Cardiac muscle cell (in vitro differentiated cells and primary cell): ENCODE measurements around the gene PFN1. TPM values are rescaled to one million over a fixed set of nuclear protein-coding genes. Genes with fewer than 3 reads are reported as not detected.

Source experiments
- DNase-seq, 2 donors: peaks; one replicate each; pipeline versions ENCODE4 v3.0.0 to v3.0.0-alpha.2; 2010 to 2017; ENCODE audit warnings: low read depth in 1 of 2, low spot score in 1 of 2
- H3K27ac ChIP-seq: fragments of 200-600 bp; sonication (generic); 2 replicates; pipeline ENCODE4 v1.5.1; 2016
- H3K27me3 ChIP-seq: fragments of 200-600 bp; sonication (generic); 2 replicates; pipeline ENCODE4 v1.6.0; 2016; ENCODE audit warnings: control low read depth
- H3K36me3 ChIP-seq: fragments of 200-600 bp; sonication (generic); 2 replicates; pipeline ENCODE4 v1.5.1; 2016; ENCODE audit warnings: control low read depth
- H3K4me1 ChIP-seq: fragments of 200-600 bp; sonication (generic); 2 replicates; pipeline ENCODE4 v1.8.1; 2017; ENCODE audit warnings: low read depth, mild to moderate bottlenecking, mixed run types
- H3K4me3 ChIP-seq: fragments of 200-600 bp; sonication (generic); 2 replicates; pipeline ENCODE4 v1.5.1; 2016; ENCODE audit warnings: mild to moderate bottlenecking
- H3K9me3 ChIP-seq: fragments of 200-600 bp; sonication (generic); 2 replicates; pipeline ENCODE4 v1.5.1; 2017; ENCODE audit warnings: low read depth, mild to moderate bottlenecking, control low read depth
- polyA plus RNA-seq: library from polyadenylated mRNA; unstranded; fragments of >200 nt; fragmentation: Nextera tagmentation; extraction: Ambion mirVana; gene quantifications from 2 replicates; pipeline ENCODE4 v1.2.1, GENCODE V29; 2016
- total RNA-seq: library from RNA; depleted of rRNA; stranded (reverse); fragments of >200 nt; gene quantifications from 2 replicates; pipeline ENCODE4 v1.2.3, GENCODE V29; 2016
- TF ChIP-seq, protein P1 (sequence below): IDR thresholded peaks from 2 replicates; pipeline ENCODE4 v1.5.1; 2012; ENCODE audit warnings: low read depth, mild to moderate bottlenecking, low read length

PFN1 gene
- total and polyA plus RNA-seq, 2 experiments from 2014 or later, result 1,337 to 1,476 TPM

DNA sequence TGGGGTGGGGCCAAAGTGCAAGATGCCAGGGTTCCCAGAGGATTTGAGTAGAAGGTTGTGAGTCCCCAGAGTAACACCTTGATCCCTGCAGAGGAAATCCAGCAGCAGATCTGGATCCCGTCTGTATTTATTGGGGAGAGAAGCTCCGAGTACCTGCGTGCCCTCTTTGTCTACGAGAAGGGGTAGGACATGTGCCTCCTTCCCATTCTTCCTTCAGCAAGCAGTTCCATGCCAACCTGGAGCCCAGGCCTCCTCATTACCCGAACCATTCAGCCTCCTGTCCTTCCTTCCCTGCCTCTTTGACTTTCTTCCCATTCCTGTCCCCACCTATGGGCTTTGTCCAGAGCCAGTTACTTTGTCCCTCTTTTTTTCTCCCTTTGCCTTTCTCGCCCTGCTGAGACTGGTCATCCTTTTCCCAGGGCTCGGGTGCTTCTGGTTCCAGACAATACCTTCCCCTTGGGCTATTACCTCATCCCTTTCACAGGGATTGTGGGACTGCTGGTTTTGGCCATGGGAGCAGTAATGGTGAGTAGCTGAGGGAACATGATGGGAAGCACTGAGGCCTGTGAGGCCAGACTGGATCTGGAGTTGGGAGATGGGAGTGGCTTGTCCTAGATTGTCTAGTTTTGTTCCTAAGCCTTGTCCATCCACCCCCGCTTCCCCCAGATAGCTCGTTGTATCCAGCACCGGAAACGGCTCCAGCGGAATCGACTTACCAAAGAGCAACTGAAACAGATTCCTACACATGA lies 5.4 kb downstream of the PFN1 start:
- TF ChIP-seq, protein P1, sequence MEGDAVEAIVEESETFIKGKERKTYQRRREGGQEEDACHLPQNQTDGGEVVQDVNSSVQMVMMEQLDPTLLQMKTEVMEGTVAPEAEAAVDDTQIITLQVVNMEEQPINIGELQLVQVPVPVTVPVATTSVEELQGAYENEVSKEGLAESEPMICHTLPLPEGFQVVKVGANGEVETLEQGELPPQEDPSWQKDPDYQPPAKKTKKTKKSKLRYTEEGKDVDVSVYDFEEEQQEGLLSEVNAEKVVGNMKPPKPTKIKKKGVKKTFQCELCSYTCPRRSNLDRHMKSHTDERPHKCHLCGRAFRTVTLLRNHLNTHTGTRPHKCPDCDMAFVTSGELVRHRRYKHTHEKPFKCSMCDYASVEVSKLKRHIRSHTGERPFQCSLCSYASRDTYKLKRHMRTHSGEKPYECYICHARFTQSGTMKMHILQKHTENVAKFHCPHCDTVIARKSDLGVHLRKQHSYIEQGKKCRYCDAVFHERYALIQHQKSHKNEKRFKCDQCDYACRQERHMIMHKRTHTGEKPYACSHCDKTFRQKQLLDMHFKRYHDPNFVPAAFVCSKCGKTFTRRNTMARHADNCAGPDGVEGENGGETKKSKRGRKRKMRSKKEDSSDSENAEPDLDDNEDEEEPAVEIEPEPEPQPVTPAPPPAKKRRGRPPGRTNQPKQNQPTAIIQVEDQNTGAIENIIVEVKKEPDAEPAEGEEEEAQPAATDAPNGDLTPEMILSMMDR, result no peak
- Histone ChIP-seq H3K36me3 (peaks cover 35% of the 10 kb centered on the region), H3K4me3 (no peak overlapping the region), H3K4me1 (peaks cover 23% of the 10 kb centered on the region), H3K27ac (peak overlapping the region; percentile 16), H3K27me3 (no peaks in the 10 kb centered on the region), H3K9me3 (no peaks in the 10 kb centered on the region)
- DNase-seq, result no peak

DNA sequence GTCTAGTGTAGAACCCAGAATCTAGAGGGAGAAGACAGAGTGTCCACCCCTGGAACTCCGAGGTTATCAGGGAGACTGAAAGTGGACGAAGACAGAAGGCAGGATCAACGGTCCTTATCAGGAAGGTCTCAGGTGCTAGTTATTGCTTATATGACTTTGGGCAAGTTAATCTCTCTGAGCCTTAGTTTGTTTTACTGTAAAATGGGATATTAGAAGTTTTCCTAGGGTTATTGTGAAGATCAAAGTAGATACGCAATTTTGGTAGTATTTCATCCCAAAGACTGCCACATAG lies 7.1 kb downstream of the PFN1 start:
- TF ChIP-seq, protein P1, result no peak
- peak overlapping the region; percentile 88 for H3K27ac ChIP-seq
- peaks cover 41% of the 10 kb centered on the region for H3K36me3 ChIP-seq
- H3K4me3 ChIP-seq, result peak overlapping the region; percentile 83
- no peaks in the 10 kb centered on the region for H3K27me3 ChIP-seq
- no peaks in the 10 kb centered on the region for H3K9me3 ChIP-seq
- no peak for DNase-seq
- H3K4me1 ChIP-seq, result peaks cover 17% of the 10 kb centered on the region

DNA sequence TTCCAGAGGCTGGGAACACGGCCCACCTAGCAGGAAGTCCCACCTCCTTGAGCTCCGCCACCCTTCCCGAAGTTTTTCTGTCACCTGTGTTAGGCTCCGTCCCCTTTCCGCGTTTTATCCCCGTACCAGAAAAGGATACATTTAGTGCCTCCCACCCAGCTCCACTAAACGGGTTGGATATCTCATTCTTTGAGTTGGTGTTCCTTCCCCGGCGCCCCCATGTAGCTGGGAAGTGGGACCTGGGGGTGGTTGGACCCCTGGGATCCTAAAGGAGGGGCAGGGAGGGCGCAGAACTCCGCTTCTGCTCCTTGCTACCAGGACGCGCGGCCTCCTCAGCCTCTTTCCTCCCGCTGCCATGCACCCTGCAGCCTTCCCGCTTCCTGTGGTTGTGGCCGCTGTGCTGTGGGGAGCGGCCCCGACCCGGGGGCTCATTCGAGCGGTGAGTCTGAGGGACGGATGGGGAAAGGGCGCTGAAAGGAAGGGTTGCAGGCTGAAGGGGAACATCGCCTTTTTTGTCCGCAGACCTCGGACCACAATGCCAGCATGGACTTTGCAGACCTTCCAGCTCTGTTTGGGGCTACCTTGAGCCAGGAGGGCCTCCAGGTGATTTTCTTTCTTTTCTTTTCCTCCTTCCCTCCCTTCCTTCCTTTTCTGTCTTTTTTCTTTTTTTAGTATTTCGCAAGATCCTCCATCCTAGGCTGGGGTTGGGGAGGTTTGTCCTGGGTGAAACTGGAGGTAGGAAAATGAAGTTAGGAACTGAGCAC lies 7.6 kb downstream of the PFN1 start:
- Histone ChIP-seq H3K36me3 (peaks cover 35% of the 10 kb centered on the region), H3K4me1 (peaks cover 16% of the 10 kb centered on the region), H3K27ac (peak overlapping the region; percentile 88), H3K9me3 (no peaks in the 10 kb centered on the region), H3K4me3 (peak overlapping the region; percentile 83), H3K27me3 (no peaks in the 10 kb centered on the region)
- peak in 1 of 2 donors; percentile 91 for DNase-seq
- TF ChIP-seq, protein P1, result no peak

DNA sequence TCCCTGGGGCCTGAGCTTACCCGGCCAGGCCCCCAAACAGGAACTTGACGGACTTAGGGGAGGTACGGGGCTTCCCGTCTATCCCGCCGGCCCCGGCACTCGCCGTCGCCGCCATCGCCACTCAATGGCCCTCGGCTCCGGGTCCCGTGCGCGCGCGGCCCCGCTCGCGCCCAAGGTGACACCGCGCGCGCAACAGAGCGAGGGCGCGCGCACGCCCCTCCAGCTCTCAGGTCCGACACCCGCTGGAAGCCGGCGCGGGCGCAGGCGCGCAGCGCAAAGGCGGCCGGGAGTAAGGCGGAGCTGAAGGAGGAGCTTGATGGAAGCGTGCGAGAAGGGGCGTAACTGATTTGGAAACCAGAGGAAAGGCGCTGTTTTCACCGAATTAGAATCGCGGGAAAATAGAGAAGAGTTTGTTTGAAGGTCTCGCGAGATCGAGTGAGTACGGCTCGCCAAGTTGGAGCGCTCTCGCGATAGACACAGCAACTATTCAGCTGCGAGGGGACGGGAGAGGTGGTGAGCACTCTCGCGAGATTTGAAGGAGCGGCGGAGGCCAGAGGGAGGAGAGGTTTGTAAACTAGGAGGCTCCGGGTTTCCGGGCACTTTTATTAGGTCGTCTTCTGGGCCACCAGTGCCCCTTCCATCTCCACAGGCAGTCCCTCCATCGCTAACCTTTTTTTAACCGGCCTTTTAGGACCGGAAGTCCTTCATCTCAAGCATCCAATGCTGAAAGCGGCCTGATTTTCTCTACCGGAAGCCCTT lies 8.4 kb downstream of the PFN1 start, which contains the start of the genes RNF167 and SLC25A11:
TSS of gene RNF167 (plus strand) at position 473 of the 759 bp plus-strand sequence. CDS start 642 bp downstream, outside the sequence.
TSS of gene SLC25A11 (minus strand) at position 251 of the 759 bp plus-strand sequence. CDS start at position 115, 136 bp downstream.
- peak within 1 kb of the TSS; percentile 83 for H3K4me3 ChIP-seq
- no peaks in the 10 kb centered on the region for H3K27me3 ChIP-seq
- peak; percentile 99 to 100 for DNase-seq
- H3K36me3 ChIP-seq, result peaks cover 28% of the 10 kb centered on the region
- H3K4me1 ChIP-seq, result peaks cover 16% of the 10 kb centered on the region
- no peaks in the 10 kb centered on the region for H3K9me3 ChIP-seq
- TF ChIP-seq, protein P1, result no peak
- peak within 1 kb of the TSS; percentile 88 for H3K27ac ChIP-seq

DNA sequence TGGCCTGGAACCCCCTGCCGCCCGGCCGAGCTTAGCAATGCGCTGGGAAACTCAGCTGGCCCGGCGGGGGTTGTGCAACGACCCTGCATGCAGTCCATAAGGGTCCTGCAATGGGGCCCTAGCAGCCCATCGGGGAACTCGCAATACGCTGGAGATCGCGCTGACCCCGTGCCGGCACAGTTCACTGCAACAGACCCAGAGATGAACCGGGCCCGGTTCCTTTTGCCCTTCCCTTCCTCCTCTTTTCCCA lies 8.9 kb downstream of the PFN1 start:
- no peak for DNase-seq
- Histone ChIP-seq H3K4me3 (peak overlapping the region; percentile 83), H3K27me3 (no peaks in the 10 kb centered on the region), H3K4me1 (peaks cover 16% of the 10 kb centered on the region), H3K9me3 (no peaks in the 10 kb centered on the region), H3K27ac (peak overlapping the region; percentile 88), H3K36me3 (peaks cover 23% of the 10 kb centered on the region)
- TF ChIP-seq, protein P1, result no peak
